Activated T-cell treated with anti-CD3 and anti-CD28 coated beads, Interleukin-2, amount 50 U/mL, for 24 hours (primary cell): ENCODE measurements around the gene KCNJ12.

Source experiments
- DNase-seq: peaks from one replicate; pipeline ENCODE4 v3.0.0-alpha.2; 2020
- H3K27ac Mint-ChIP-seq: 2 replicates; pipeline ENCODE4 v1.8.0; 2020; ENCODE audit warnings: mild to moderate bottlenecking, mixed read lengths
- H3K27me3 Mint-ChIP-seq: 2 replicates; pipeline ENCODE4 v1.8.0; 2020; ENCODE audit warnings: mixed read lengths
- H3K36me3 Mint-ChIP-seq: 2 replicates; pipeline ENCODE4 v1.8.0; 2020; ENCODE audit warnings: low read depth, mixed read lengths
- H3K4me1 Mint-ChIP-seq: 2 replicates; pipeline ENCODE4 v1.8.0; 2020; ENCODE audit warnings: low read depth, mixed read lengths
- H3K4me3 Mint-ChIP-seq: 2 replicates; pipeline ENCODE4 v1.8.0; 2020; ENCODE audit warnings: mild to moderate bottlenecking, moderate library complexity, mixed read lengths
- H3K9me3 Mint-ChIP-seq: 2 replicates; pipeline ENCODE4 v1.8.0; 2020; ENCODE audit warnings: mixed read lengths

KCNJ12 gene

DNA sequence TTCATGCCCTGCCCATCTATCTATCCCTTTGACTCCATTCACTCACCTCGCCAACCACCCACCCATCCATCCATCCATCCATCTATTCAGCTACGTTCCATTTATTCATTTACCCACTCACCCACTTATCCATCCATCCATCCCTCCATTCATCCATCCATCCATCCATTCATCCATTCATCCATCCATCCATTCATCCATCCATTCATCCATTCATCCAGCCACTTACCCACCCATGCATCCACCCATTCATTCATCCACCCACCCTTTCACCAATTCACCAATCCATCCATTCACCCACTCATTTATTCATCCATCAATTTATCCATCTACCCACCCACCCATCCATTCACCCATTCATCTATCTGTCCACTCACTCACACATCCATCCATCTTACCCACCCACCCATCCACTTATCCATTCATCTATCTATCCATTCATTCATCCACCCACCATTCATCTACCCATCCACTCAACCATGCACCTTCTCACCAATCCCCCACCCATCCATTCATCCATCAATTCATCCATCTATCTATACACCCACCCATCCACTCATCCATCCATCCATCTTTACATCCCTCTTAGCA is 19.5 kb upstream of the KCNJ12 start:
- no peak for DNase-seq
- H3K9me3 Mint-ChIP-seq: no peaks in the 10 kb centered on the region
- H3K27ac Mint-ChIP-seq: no peak overlapping the region

DNA sequence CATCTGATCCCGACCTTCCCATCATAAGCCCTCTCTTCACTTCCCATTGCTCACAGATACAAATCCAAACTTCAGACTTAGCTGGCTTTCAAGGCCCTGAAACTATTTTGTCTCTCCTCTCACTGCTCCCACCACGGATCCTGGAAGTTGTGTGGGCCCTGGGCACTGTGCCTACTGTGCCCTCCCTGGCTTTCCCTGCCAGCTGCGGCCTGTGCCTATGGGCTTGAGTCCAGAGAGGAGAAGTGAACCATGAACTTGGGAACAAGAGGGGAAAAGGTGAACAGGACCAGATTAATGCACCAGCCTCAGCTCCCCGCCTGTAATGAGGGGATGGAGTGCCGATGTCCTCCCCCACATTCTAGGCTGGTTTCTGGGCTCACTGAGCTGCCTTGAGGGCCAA is 18.9 kb upstream of the KCNJ12 start:
- H3K4me3 Mint-ChIP-seq: no peak overlapping the region

More for the DNA sequence above, 19.5 kb upstream of the KCNJ12 start:
- Mint-ChIP-seq H3K4me3 (no peak overlapping the region), H3K4me1 (no peaks in the 10 kb centered on the region), H3K36me3 (no peaks in the 10 kb centered on the region), H3K27me3 (no peaks in the 10 kb centered on the region)

DNA sequence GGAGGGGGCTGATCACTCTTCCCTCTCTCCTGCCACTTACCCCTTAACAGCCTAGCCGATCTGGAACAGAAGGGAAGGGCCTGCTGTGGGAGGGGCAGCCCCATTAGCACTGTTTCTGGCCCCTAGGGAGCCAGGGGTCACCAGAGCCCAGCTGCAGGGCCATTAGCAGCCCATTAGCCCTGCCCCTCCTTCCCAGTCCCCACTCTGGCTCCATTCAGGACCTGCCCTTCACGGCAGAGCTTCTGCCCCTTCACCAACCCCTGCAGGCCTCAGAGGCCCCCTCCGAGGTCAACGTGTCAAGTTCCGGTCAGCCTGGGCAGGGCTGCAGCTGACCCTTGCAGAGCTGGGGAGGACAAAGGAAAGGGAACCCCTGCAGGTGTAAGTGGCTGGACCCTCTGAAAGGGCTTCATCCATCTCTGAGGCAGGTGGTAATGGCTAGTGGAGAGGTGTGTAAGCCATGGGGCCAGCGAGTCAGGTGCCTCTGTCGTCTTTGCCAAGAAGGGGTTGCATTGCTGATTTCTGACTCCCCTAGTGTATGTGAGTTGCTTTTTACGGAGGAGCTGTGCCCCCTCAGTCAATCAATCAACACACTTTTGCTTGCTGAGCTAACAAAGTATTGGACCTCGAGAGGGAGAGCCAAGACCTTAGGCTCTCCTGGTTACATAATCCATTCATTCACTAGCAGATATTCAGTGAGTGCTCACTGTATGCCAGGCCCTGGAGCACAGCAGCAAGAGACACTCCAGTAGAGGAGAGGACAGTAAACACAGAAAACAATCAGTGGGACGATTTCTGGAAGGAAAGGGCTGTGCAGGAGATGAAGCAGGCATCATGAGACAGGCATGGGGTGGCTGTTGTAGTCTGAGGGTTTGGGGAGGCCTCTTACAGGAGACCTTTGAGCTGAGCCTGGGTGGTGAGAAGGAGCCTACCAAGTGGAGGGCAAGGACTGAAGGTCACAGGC is 18.2 kb upstream of the KCNJ12 start:
- H3K36me3 Mint-ChIP-seq: no peaks in the 10 kb centered on the region
- DNase-seq: no peak
- H3K27me3 Mint-ChIP-seq: no peaks in the 10 kb centered on the region
- no peak overlapping the region for H3K4me3 Mint-ChIP-seq
- H3K27ac Mint-ChIP-seq: no peak overlapping the region
- no peaks in the 10 kb centered on the region for H3K4me1 Mint-ChIP-seq
- H3K9me3 Mint-ChIP-seq: no peaks in the 10 kb centered on the region

More for the DNA sequence above, 18.9 kb upstream of the KCNJ12 start:
- Mint-ChIP-seq H3K9me3 (no peaks in the 10 kb centered on the region), H3K36me3 (no peaks in the 10 kb centered on the region), H3K27me3 (no peaks in the 10 kb centered on the region), H3K4me1 (no peaks in the 10 kb centered on the region), H3K27ac (no peak overlapping the region)
- DNase-seq: no peak

DNA sequence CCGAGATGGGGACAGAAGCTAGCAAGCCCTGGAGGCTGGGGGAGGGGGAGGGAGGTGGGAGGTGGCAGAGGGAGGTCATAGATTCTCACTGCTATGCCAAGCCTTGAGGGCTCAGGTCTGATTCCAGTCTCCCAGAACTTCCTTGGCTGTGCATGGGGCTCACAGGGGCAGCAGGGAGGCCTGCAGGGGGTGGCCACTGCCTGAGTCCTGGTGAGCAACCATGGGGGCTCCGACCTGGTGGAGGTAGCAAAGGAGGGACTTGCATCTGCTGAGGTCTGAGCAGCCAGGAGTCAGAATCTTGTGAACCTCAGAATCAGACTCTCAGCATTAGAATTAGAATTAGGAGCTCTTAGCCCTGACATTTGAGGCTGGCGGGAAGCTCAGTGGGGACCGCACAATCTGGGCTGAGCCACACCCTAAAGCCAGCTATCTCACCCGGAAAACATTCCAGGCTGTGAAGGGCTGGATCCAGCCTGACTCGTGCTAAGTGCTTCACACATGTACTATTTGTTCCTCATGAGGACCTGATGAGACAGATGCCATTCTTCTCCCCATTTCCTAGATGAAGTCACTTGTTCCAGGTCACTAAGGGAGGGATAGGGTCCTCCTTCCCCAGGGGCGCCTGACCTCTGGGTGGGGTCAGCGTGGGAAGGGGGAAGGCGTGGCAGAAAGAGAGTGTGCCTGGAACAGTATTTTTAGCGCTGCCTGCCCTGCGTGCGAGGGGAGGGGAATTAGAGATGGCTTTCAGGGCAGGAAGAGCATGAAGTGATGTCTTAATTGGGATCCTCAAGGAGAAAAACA is 17.3 kb upstream of the KCNJ12 start:
- H3K4me1 Mint-ChIP-seq: no peaks in the 10 kb centered on the region
- no peaks in the 10 kb centered on the region for H3K36me3 Mint-ChIP-seq
- H3K27ac Mint-ChIP-seq: no peak overlapping the region
- H3K27me3 Mint-ChIP-seq: no peaks in the 10 kb centered on the region
- no peak overlapping the region for H3K4me3 Mint-ChIP-seq
- no peaks in the 10 kb centered on the region for H3K9me3 Mint-ChIP-seq
- no peak for DNase-seq

DNA sequence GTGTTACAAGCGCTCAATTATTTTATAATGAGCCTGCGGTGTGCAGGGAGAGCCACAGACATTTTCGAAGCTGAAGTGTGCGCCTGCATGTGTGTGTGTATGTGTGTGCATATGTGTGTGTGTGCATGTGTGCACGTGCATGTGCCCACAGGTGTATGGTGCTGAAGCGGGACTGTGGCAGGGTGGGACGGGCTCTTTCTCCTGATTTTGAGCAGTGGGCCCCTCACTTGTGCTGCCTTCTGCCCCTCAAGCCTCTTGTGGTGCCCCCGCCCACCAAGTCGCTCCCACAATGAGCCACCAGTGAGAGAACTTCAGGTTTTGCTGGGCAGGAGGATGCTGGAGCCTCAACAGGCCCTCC is 16.7 kb upstream of the KCNJ12 start:
- DNase-seq: no peak
- no peak overlapping the region for H3K27ac Mint-ChIP-seq
- H3K4me3 Mint-ChIP-seq: no peak overlapping the region

DNA sequence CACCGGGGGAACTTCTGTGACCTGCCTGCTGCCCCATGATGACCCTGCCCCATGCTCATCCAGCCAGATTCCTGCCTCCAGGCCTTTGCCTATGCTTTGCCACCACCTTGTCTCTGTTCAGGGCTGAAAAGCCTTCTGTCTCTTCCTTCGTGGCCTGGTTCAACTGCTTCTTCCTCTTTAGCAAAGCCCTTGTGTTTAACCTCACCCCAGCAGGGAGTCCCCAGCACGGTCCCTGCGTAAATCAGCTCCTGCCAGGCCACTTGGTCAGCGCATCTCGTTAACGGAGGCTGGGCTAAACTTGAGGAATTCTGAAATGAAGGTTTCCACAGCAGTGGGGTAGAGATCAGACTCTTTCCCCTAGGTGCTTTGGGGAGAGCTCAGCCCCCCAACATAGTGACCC is 16.1 kb upstream of the KCNJ12 start:
- Mint-ChIP-seq H3K4me3 (no peak overlapping the region), H3K4me1 (no peaks in the 10 kb centered on the region), H3K36me3 (no peaks in the 10 kb centered on the region), H3K27ac (no peak overlapping the region), H3K27me3 (no peaks in the 10 kb centered on the region), H3K9me3 (no peaks in the 10 kb centered on the region)
- no peak for DNase-seq

More for the DNA sequence above, 16.7 kb upstream of the KCNJ12 start:
- Mint-ChIP-seq H3K27me3 (no peaks in the 10 kb centered on the region), H3K9me3 (no peaks in the 10 kb centered on the region), H3K36me3 (no peaks in the 10 kb centered on the region), H3K4me1 (no peaks in the 10 kb centered on the region)

DNA sequence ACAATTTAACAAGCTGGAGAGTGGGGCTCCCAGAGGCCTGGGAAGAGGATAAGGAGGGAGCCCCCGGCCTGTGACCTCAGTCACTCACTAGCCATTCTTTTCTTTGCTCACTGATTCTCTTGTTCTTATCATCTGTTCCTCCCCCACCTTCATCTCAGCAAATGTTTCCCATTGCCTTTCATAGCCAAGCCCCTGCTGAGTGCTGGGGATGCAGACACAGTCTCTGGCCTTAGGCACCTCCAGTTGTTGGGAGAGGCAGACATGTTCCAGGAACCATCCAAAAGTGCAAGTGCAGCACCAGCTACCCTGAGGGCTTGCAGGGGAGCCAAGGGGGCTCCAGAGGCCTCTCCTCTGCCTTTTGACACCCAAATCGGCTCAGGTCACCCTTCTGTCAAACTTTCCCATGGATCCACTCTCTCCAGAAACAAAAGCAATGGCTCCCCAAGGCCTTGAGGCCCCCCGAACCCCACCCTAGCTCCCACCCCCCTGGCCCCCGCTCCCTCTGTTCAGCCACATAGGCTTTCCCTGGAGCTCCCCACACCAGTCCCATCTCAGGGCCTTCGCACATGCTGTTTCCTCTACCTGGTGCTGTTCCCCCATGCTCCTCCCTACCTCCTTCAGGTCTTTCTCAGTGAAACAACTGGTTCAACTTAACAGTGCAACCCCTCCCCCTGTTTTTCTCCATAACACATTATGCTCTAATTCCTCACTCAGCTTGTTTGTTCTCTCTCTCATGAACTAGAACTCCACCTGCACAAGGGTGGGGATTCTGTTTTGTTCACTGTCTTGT is 14.9 kb upstream of the KCNJ12 start:
- Mint-ChIP-seq H3K9me3 (no peaks in the 10 kb centered on the region), H3K27me3 (no peaks in the 10 kb centered on the region), H3K4me1 (no peaks in the 10 kb centered on the region), H3K36me3 (no peaks in the 10 kb centered on the region), H3K27ac (no peak overlapping the region), H3K4me3 (no peak overlapping the region)
- DNase-seq: no peak

DNA sequence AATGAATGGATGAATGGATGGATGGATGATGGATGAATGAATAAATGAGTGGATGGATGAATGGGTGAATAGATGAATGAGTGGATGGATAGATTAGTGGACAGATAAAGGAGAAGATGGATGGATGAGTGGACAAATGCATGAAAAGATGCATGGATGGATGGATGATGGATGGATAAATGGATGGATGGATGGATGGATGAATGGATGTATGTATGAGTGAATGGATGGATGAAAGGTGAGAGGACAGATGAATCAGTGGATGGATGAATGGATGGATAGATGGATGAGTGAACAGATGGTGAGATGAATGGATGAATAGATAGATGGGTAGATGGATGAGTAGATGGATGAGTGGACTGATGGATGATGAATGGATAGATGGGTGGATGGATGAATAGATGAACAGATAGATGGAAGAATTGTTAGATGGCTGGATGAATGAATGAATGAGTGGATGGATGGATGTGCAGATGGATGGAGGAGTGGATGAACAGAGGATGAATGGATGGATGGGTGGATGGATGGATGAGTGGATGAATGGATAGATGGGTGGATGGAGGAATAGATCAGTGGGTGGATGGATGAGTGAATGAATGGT is 13.7 kb upstream of the KCNJ12 start:
- no peak overlapping the region for H3K27ac Mint-ChIP-seq
- no peak for DNase-seq
- H3K4me3 Mint-ChIP-seq: no peak overlapping the region
- H3K36me3 Mint-ChIP-seq: no peaks in the 10 kb centered on the region
- H3K27me3 Mint-ChIP-seq: no peaks in the 10 kb centered on the region
- no peaks in the 10 kb centered on the region for H3K4me1 Mint-ChIP-seq
- no peaks in the 10 kb centered on the region for H3K9me3 Mint-ChIP-seq

DNA sequence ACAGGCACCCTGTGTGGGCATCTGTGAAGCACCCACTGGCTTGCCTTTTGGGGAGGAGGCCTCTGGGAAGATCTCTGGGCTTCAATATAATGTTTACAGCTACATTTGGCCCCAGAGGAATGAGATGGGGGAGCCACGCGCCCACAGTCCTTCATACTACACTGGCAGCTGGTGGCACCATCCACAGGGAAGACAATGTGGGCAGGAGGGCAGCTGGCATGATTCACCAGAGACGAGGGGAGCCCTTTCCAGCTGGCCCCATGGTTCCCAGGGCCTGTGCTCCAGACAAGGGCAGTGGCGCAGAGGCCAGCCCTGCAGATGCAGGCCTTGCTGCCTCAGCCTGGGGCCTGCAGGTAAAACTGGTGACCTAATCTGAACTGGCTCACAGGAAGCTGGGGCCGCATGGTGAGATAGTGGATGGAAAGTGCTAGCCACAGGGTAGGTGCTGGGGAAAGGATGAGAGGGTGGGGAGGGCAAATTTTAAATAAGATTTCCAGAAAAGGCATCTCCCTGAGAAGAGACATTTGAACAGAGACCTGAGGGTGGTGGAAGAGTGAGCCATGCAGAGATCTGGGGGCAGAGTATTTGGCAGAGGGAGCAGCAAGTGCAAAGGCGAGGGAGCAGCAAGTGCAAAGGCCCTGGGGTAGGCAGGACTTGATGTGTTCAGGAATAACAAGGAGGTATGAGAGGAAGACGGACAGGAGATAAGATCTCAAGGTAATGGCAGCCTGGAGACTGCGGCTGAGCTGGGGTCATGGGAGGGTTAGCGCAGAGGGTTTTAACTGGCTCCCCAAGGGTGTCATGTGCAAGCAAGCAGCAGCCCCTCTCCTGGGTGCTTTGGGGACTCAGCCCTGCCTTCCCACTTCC is 12.1 kb upstream of the KCNJ12 start:
- Mint-ChIP-seq H3K9me3 (no peaks in the 10 kb centered on the region), H3K27ac (no peak overlapping the region), H3K4me1 (no peaks in the 10 kb centered on the region), H3K36me3 (no peaks in the 10 kb centered on the region), H3K4me3 (no peak overlapping the region), H3K27me3 (peaks cover 2% of the 10 kb centered on the region)
- no peak for DNase-seq

DNA sequence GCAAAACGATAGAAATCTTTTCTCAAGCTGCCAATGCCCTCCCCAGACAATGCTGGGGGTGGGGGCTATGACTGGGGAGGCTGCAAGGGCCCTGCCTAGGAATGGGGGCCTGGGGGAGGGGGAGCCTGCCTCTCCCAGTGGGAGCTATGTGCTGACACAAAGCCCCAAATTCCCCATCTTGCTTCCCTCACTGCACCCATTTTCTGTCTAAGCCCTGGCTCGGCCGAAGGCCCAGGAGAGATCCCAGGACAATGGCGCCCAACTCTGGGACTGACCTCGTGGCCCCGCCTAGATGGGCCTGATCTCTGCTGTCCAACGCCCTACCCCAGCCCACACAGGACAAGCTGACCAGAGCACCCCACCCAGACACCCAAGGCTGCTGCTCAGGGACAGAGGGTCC is 11.1 kb upstream of the KCNJ12 start:
- no peaks in the 10 kb centered on the region for H3K4me1 Mint-ChIP-seq
- DNase-seq: no peak
- H3K9me3 Mint-ChIP-seq: no peaks in the 10 kb centered on the region
- H3K27ac Mint-ChIP-seq: no peak overlapping the region
- H3K4me3 Mint-ChIP-seq: no peak overlapping the region
- H3K27me3 Mint-ChIP-seq: peaks cover 2% of the 10 kb centered on the region
- no peaks in the 10 kb centered on the region for H3K36me3 Mint-ChIP-seq

DNA sequence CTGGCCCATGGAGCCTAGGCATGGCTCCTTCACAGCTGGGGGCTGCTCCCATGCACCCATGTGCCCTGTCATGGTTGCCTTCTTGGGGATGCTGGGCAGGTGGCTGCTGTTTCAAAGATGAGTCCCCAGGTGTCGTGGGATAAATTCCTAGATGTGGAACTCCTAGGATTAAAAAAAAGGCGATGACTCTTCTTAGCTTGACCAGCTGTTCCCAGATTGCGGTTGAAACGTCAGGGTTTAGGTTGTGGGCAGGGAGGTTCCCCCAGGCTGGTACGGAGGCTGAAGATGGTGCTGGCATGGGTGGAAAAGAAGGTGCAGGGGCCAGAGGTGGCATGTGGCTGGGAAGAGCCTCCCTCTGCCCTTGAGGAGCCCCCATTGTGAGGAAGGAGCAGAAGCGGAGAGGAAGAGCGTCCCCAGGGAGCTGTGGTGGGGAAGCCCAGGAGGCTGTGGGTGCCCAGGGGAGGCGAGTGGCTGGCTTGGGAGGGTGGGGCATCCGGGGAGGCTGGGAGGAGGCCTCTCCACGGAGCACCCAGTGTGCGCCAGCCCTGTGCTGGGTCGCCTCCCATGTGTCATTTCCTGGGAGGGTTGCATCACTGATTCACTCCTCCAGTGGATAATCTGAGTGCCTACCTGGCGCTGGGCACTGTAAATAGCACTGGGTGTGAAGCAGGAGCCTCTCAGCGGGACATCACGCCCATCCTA is 7.5 kb upstream of the KCNJ12 start:
- Mint-ChIP-seq H3K36me3 (no peaks in the 10 kb centered on the region), H3K9me3 (no peaks in the 10 kb centered on the region), H3K27me3 (peaks cover 7% of the 10 kb centered on the region), H3K4me3 (no peak overlapping the region), H3K4me1 (no peaks in the 10 kb centered on the region), H3K27ac (no peak overlapping the region)
- no peak for DNase-seq

DNA sequence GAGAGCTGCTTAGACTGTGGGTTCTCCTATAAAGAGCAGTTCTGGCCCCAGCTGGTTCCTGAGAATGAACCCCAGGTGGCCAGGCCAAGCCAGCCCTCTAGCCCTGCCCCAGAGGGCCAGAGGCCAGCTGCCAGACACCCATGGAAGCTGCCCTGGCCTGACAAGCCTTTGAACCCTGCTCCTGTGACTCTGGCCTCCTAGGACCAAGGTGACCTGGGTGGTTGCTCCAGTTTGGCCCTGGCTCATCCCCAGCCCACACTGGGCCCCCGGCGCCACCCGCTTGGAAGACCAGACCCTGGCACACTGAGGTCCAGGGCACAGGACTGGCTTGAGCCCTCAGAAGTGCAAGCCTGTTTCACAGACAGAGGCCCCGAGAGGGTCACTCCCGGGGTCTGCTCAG is 6.8 kb upstream of the KCNJ12 start:
- no peaks in the 10 kb centered on the region for H3K4me1 Mint-ChIP-seq
- no peak overlapping the region for H3K4me3 Mint-ChIP-seq
- no peak for DNase-seq
- H3K27me3 Mint-ChIP-seq: peaks cover 11% of the 10 kb centered on the region
- H3K27ac Mint-ChIP-seq: no peak overlapping the region
- H3K9me3 Mint-ChIP-seq: no peaks in the 10 kb centered on the region
- no peaks in the 10 kb centered on the region for H3K36me3 Mint-ChIP-seq

DNA sequence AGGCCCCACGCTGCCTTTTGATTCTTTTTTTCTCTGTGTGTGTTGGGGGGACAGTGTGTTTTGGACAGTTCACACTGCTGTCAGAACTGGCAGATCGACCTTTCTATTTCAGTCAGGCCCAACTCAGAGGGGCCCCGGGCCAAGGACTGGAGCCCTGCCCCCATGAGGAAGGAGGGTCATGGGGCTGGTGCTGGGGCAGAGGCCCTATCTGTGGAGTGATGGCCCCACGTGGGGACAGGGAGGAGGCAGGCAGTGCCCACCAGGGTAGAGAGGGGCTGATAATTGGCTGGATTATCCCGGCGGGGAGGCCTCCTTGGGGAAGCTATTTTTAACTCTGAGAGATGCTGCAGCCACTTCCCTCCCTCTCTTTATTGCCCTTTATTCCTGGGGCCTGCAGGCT is 5.7 kb upstream of the KCNJ12 start:
- H3K4me3 Mint-ChIP-seq: no peak overlapping the region
- no peaks in the 10 kb centered on the region for H3K4me1 Mint-ChIP-seq
- H3K27me3 Mint-ChIP-seq: peaks cover 21% of the 10 kb centered on the region
- no peaks in the 10 kb centered on the region for H3K9me3 Mint-ChIP-seq
- H3K36me3 Mint-ChIP-seq: no peaks in the 10 kb centered on the region
- no peak overlapping the region for H3K27ac Mint-ChIP-seq
- DNase-seq: no peak
